ENCODE measurements around the gene NR1I3.
A peak's percentile ranks its signal among the peaks of the same experiment; 100 is the strongest.

The NR1I3 gene

GRCh38 chr1:161193561-161194235 is 44.3 kb downstream of the NR1I3 start:
- no peak for FAIRE-seq

GRCh38 chr1:161192476-161193465 is 45.2 kb downstream of the NR1I3 start:
- FAIRE-seq, result peak; percentile 94

GRCh38 chr1:161191971-161192370 is 46.0 kb downstream of the NR1I3 start:
- no peak for FAIRE-seq

- no peak for FAIRE-seq
Measured at GRCh38 chr1:161190962-161191521, 47.0 kb downstream of the NR1I3 start.

- FAIRE-seq, result no peak
Measured at GRCh38 chr1:161189036-161189435, 49.0 kb downstream of the NR1I3 start.

GRCh38 chr1:161188381-161188780 is 49.6 kb downstream of the NR1I3 start:
- FAIRE-seq, result no peak

GRCh38 chr1:161187311-161187710 is 50.7 kb downstream of the NR1I3 start:
- no peak for FAIRE-seq

- FAIRE-seq, result no peak
Measured at GRCh38 chr1:161185732-161186311, 52.2 kb downstream of the NR1I3 start.

- FAIRE-seq, result no peak
Measured at GRCh38 chr1:161185282-161185682, 52.7 kb downstream of the NR1I3 start.

- FAIRE-seq, result no peak
Measured at GRCh38 chr1:161182214-161182613, 55.8 kb downstream of the NR1I3 start.

- FAIRE-seq, result peak; percentile 28
Measured at GRCh38 chr1:161180639-161181038, 57.4 kb downstream of the NR1I3 start.

- FAIRE-seq, result no peak
Measured at GRCh38 chr1:161179698-161180097, 58.3 kb downstream of the NR1I3 start.
